Stimulated activated CD8-positive, alpha-beta memory T cell treated with anti-CD3 and anti-CD28 coated beads, Interleukin-7, amount 100 ng/mL, for 24 hours (primary cell): ENCODE results near the gene M6PR.

Experiments
- DNase-seq: peaks from one replicate; pipeline ENCODE4 v3.0.0-alpha.2; 2020; ENCODE audit warnings: low read depth

The M6PR gene

DNA sequence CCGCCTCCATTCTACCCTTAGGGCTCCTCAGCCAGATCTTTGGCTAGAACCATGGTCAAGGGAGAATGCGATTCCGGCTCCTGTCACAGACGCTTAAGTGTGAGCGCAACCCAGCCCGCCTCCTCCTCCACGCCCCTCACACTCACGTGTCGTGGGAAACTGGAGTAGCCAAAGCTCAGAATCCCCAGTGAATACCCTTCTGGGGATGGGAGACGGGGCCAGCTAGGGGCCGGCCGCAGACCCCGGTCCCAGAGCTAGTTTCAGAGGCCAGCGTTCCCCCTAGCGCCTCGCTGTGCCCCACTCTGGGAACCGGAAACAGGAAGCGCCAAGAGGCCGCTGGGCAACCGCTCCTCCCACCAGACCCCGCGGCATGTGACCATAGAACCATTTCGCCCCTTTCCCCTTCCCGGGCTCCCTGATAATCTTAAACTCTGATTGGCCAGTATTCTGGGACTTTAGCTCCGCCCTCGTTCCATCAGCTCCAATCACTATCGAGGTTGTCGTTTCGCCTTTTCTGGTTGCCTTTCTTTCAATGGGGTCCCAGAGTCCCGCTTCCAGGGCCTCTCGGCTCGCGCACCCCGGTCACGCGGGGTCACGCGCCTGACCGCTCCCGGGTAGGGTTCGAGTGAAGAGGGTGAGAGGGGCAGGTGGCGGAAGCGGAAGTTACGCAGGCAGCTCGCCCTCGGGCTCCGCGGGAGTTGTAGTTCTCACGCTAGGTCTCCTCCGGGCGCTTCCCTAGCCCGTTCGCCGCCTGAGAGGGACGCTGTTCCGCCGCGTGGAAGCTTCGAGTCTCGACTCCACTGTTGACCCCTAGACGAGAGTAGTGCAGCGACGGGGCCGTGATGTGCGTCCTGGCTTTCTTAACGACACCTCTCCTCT is at the start of gene M6PR:
TSS of gene M6PR (minus strand) at position 304 of the 879 bp plus-strand sequence. CDS start 3,241 bp downstream, outside the sequence.
- peak; percentile 77 for DNase-seq

DNA sequence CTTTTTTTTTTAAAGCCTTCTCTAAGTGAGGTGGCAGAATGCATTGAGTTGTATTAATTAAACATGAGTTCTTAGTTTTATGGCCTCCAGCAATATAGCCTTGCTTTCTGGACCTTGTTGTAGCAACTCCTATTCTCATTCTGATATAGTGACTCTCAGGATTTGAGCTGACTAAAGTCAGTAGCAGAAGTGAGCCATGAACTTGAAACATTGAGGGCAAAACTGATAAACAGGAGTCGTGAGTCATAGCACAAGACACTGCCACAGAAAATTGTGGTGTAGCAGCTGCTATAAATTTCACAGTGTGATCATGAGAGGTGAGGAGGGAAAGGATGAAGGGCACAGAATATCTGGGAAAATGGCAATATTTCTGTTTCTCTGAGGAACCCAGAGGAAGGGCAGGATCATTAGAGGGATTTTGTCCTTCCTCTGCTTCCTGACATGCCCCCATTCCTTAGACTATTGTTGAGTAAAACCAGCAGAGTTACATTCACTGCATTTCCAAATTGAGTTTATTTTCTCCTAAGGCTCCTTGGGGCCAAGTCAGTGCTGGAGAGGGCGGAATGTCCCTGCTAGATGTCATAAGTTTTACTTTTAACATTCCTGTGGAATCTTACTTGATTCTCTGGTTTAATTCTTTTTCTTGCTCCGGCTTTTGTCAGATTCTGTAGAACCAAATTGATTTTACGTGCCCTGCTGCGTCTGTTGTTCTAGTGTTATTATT is 47.4 kb upstream of the M6PR start:
- DNase-seq: no peak

DNA sequence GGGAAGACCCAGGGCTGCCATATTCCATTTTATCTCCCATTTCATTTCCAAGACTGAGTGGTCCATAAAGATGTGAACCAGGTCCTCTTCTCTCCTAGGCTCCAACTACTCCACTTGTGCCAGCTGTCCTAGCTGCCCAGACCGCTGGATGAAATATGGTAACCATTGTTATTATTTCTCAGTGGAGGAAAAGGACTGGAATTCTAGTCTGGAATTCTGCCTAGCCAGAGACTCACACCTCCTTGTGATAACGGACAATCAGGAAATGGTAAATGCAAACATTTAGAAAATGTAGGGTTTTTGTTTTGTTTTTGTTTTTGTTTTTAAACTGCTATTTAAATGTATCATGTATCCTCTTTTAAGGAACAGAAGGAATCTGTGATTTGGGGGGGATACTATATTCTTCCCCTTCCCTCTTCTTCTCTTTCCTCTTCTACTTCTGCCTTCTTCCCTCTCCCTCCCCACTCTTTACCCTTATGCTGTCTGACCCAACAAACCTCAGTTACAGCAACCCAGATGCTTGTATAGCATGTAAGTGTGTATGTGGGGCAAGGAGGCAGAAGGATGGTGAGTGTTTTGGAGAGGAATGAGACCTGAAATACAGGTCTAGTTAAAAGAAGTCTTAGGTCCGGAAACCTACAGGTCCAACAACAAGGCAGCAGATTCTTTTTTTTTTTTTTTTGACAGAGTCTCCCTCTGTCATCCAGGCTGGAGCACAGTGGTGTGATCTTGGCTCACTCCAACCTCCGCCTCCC is 45.8 kb upstream of the M6PR start:
- DNase-seq: no peak

DNA sequence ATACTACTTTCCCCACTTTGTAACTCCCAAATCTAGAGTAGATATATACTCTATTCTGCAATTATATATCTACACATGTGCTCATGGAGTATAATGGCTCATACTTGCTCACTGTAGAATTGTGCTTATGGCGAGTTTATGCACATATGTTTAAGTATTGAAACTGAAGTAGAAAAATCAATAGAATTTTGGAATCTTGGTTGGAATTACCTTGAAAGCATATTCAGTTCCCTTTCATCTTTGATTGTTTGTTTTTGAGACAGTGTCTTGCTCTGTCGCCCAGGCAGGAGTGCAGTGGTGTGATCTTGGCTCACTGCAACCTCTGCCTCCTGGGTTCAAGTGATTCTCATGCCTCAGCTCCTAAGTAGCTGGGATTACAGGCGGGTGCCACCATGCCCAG is 44.4 kb upstream of the M6PR start:
- no peak for DNase-seq

DNA sequence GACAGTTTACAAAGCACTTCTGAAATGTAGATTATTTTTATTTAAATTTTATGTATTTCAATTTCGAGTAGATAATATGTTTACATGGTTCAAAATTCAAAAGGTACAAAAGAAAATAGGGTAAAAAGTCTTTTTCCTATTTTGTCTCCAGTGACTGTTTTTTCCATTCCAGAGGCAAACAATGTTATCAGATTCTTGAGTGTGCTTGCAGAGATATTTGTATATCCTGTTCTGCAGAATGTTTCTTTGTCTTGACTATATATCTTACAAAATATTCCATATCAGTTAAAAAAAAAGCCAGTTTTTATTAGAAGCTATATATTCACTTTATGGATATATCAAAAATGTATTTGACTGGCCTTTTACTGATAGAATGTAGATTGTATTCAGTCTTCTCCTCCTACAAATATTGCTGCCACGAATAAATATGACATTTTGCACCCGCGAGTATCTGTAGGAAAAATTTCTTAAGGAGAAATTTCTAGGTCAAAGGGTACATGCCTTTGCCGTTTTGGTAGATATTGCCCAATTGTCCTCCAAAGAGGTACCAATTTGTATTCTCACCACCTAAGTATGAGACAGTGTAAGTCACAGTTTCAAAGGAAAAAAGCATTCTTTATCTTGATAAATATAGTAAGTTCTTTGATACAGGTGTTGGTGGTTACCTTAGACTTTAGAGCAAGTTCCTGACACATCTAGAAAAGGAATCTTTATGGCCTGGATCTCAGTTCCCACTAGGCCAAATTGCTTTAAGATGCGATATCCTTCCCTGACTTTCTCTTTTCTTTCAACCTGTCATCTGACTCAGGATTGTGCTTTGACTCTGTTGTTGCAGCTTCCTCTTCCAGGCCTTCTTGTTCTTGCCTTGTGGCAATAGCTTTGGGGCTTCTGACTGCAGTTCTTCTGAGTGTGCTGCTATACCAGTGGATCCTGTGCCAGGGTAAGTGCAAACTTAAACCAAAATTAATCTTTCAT is 42.2 kb upstream of the M6PR start:
- no peak for DNase-seq

DNA sequence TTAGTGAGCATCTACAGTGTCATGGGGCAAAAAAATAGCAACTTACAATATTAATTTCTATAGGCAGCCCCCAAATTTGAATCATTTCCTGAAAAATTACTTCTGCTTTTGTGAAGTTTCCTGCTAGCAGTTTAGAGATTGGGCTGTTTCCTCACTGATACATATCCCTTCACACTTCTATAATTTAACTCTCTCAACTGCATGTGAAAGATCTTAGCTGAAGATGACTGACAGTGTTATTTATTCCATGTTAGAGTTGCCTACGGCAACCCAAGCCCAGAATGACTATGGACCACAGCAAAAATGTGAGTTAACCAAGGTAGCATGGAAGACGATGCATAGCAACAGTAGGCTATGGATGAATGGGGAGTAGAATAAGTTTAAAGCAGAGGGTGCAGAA is 40.0 kb upstream of the M6PR start, which contains the start of gene KLRG1:
TSS of gene KLRG1 (plus strand) at position 134 of the 400 bp plus-strand sequence. CDS start at position 224, 90 bp downstream.
- no peak for DNase-seq

DNA sequence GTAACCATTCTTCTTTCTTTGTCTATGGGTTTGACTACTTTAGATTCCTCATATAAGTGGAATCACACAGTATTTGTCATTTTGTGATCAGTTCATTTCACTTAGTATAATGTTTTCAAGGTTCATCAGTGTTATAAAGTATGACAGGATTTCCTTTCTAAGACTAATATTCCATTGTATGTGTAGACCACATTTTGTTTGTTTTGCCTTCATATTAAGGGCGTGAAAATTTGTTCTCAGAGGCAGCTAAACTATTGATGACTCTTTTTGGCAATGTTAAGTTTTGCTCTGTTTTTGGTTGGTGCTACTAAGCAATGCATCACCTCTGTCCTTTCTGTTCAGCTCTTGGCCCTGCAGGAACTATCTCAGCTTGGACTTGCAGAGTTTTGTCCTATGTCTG is 38.2 kb upstream of the M6PR start:
- no peak for DNase-seq

DNA sequence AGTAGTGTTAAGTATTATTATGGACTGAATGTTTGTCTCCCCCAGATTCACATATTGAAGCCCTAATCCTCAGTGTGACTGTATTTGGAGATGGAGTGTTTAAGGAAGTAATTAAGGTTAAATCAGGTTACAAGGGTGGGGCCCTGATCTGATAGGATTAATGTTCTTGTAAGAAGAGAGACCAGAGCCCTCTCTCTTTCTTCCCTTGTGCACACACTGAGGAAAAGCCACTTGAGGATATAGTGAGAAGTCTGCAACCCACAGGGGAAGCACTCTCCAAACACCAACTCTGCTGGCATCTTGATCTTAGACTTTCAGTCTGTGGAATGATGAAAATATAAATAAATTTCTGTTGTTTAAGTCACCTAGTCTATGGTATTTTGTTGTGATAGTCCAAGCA is 37.7 kb upstream of the M6PR start:
- no peak for DNase-seq

DNA sequence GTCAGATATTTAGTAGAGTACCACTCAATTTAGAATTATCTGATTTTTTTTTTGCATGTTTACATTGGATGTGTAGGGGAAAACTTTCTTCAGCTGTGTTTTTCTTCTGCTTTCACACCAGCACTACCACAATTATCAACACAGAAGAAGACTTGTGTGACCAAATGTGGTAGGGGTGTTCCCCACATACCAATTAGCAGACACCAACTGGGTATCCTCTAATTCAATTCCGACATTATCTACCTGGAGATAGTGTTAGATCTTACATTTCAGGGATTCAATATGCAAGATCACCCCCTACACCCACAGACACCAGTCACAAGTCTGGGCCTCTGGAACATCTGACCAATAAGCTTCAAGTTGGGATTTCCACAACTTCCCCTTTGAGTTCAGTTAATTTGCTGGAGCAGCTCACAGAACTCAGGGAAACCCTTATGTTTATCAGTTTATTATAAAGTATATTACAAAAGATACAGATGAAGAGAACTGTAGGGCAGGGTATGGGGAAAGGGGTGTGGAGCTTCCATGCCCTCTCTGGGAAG is 35.8 kb upstream of the M6PR start:
- DNase-seq: no peak

DNA sequence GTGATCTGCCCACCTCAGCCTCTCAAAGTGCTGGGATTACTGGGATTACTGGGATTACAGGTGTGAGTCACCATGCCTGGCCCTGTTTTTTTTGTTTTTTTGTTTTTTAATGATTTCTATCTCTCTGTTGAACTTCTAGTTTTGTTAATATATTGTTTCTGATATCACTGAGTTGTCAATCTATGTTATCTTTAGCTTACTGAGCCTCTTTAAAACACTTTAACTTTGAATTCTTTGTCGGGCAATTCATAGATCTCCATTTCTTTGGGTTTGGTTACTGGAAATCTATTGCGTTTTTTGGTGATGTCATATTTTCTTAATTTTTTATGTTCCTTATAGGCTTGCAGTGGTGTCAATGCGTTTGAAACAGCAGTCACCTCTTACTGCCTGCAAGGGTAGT is 30.7 kb upstream of the M6PR start:
- no peak for DNase-seq

DNA sequence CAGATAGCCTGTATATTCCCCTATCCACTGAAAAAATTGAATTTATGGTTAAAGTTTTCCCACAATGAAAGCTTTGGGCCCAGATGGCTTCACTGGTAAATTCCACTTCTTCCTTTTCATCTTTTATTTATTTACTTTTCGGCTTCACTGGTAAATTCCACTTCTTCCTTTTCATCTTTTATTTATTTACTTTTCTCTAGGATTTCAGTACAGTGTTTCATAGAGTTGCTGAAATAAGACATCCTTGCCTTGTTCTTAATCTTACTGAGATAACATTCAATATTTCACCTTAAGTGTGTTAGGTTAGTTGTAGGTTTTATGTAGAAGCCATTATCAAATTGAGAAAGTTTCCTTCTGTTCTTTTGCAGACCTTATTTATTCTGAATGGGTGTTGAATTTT is 21.0 kb upstream of the M6PR start:
- no peak for DNase-seq

DNA sequence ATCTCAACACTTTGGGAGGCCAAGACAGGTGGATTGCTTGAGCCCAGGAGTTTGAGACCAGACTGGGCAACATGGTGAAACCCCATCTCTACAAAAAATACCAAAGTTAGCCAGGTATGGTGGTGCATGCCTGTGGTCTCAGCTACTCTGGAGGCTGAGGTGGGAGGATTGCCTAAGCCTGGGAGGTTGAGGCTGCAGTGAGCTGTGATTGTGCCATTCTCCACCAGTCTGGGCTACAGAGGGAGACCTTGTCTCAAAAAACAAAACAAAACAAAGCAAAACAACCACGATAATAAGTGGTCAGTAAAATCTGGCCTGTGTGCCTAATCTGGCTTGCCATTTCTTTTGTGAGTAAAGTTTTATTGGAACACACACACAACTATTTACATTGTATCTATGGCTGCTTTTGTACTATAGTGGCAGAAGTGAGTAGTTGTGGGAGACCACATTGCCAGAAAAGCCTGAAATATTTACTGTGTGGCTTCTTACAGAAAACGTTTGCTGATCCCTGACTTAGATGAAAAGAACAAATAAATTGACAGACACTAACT is 20.5 kb upstream of the M6PR start:
- no peak for DNase-seq

DNA sequence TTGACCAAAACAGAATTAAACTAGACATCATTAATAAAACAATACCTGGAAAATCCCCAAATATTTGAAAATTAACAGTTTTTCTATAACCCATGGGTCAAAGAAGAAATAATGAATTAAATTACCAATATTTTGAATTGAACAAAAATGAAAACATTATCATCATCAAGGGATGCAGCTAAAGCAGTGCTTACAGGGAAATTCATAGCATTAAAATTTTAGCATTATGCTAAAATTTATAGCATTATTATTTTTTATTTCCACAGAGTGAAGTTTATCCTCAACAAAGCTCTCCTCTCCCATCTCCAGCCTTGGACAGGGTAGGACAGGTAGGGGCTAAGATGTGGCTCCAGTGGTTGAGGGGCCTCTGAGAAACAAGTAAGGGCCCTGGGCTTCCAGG is 19.3 kb upstream of the M6PR start:
- no peak for DNase-seq

DNA sequence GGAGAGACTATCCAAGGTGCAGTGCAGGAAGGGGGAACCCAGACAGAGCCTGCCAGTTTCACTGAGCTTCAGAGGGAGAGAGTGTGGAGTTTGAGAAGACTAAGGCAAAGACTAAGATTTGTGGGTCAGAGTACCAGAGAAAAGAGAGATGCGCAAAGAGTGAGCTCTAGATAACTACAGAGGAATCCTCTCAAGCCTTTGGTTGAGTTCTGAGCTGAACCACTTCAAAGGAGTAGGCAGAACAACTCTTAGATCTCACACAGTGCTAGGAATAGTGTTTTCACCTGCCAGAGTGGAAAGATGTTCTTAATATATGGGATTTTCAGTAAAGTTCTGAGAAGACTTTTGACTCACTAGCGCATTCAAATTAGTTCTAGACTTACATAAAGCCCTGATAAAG is 10.7 kb upstream of the M6PR start:
- no peak for DNase-seq

DNA sequence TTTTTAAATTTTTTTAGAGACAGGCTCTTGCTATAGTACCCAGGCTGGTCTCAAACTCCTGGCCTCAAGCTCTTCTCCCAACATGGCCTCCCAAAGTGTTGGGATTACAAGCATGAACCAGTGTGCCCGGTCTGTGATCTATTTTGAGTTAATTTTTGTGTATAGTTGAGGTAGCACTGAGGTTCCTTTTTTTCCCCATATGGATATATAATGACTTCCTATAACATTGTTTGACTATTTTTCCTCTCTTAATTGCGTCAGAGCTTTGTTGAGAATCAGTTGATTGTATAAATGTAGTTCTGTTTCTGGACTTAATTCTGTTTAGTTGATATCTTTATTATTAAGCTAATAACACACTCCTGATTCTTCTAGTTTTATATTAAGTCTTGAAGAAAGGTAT is 8.6 kb upstream of the M6PR start:
- DNase-seq: no peak

DNA sequence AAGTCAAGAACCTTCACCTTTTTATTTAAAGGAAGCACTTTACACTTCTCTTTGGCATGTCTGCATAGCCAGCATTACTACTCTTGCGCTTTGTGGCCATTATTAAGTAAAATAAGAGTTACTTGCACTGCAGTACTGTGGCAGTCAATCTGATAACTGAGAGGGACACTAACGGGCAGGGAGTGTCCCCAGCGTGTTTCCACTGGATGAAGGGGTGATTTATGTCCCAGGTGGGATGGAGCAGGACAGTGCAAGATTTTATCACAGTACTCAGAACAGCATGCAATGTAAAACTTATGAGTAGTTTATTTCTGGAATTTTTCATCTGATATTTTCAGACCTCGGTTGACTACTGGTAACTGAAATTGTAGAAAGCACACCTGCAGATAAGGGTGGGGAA is 8.1 kb upstream of the M6PR start:
- no peak for DNase-seq

DNA sequence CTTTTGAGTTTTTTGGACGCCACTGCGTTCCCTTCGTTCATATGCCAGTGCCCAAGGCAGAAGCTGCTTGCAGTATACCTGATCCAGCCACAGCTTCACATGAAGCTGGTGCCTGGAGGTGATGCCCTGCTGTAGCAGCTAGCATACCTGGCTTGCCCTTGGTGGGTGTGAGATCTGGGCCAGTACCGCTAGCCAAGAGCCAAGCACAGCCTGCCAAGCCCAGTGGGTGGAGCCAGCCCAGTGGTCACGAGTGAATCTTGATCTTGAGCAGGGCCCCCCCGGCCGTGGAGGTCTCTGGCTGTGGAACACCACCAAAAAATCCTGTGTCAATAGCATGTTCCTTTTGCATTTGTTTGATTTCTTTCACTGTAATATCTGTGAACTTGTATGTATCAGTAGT is 7.3 kb upstream of the M6PR start:
- DNase-seq: no peak

DNA sequence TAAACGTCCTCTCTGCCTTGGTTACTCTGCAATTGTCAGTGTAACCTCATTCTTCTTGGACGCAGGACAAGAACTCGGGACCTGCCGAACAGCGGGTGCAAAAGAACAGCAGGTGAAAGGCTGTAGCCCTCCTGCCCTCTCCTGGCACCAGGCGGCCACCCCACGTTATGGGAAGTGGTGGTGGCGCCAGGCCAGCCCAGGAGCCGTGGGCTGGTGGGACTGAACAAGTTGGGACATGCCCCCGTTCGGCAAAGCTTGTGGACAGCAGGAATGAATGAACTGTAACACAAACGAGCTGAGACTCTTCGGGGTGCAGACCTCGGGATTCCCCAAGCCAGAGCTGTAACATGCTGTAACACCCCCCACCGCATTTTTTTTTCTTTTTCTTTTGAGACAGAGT is 6.6 kb upstream of the M6PR start:
- DNase-seq: no peak

DNA sequence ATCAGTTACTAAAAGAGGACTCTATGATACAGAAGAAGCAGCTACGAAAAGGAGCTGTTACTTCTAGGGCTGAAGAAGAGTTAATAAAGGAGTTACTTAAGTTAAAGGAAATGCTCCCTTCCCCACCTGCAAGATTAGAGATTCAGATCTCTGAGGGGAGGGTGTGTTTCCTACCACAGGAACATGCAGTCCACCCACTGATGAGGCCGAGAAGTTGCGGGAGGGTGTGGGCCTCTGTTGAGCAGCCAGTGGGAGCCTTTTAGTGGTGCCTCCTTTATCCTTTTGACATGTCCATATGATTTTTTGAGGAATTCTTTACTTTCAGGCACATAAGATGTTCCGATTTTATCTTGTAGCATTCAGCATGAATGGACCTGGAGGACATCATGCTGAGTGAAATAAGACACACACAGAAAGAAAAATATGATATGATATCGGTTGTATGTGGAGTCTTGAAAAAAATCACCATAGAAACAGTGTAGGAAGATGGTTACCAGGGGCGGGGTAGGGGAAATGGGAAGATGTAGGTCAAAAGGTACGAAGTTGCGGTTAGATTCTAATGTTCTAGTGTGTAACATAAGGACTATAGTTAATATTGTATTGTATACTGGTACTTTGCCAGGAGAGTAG is 4.4 kb upstream of the M6PR start:
- DNase-seq: no peak

DNA sequence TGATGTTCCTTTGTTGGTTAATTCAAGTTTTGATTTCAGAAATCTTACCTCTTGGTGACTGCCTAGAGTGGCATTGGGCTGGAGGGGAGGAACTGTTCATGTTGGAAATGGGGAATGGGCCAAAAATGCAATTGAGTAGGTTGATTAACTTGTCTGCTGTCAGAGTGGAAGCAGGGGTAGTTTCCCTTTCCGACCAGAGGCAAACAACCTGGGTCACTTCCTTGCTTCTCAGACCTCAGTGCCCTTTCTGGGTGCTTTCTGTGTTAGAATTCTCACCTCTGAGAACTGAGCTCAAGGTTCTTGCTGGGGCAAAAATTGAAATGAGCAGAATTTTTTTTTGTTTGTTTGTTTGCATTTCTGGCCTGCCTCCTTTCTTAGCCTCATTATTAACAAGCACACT is 2.3 kb upstream of the M6PR start:
- no peak for DNase-seq
